ENCODE data around the gene FRYL.
"Not testable (repeated sequence)": the region's sequence is repeated elsewhere in the genome, so short reads cannot be mapped to it uniquely, and the experiment has no call there.

Gene FRYL

DNA sequence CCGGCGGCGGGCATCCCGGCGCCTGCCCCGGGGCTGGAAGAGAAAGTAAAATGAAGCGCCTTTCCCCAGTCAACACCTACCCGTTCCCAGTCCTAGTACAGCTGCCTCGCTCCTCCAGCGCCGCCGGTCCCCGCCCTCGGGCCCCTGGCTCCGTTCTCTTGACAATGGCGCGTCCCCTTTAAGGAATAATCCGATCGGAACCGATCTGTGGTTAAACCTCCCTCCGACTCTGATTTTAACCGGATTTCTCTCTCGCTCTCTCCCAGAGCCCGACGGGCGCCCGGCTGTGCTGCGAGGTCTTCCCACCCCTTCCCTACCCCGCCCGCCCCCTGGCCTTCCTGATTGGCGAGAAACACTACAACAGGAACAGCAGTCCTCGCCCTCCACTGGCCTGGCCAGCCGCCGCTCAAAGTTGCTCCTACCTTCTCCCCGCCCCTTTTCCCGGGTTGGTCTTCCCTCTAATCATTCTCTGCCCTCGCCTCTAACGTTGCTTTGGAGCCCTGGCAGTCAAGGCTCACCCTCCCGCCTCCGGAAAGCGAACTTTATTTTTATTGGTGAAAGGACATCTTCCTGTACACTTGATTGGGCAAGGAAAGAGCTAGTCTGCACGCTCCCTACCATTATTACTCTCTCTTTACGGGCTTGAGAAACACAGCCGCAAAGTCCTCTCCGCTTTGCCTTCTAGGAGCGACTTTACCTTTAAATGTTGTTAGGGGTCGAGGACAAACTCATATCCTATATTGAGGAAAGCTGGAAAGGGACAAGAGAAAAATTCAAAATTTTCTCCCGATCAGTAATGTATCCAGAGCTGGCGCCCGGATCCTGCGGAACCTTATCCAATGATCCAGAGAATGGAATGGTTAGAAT, at the start of gene FRYL:
FRYL (minus strand) TSS at position 282 of the 867 bp plus-strand sequence. CDS start 145,869 bp downstream, outside the sequence.
- peak; percentile 99 to 100 for DNase-seq

DNA sequence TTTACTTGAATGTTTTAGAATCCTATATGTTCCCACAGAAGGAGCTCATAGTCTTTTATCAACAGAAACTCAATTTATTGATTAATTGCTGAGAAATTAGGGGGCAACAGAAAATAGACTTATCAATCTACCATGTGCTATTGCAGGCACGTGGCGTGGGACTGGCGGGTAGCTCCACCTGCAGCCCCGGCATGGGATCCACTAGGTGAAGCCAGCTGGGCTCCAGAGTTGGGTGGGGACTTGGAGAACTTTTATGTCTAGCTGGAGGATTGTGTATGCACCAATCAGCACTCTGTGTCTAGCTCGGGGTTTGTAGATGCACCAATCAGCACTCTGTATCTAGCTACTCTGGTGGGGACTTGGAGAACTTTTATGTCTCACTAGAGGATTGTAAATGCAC, 47.5 kb upstream of the FRYL start:
- DNase-seq: no peak

DNA sequence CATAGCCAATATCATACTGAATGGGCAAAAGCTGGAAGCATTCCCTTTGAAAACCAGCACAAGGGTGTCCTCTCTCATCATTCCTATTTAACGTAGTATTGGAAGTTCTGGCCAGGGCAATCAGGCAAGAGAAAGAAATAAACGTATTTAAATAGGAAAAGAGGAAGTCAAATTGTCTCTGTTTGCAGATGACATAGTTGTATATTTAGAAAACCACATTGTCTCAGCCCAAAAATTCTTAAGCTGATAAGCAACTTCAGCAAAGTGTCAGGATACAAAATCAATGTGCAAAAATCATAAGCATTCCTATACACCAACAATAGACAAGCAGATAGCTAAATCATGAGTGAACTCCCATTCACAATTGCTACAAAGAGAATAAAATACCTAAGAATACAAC, 41.4 kb upstream of the FRYL start:
- not testable (repeated sequence) for DNase-seq

DNA sequence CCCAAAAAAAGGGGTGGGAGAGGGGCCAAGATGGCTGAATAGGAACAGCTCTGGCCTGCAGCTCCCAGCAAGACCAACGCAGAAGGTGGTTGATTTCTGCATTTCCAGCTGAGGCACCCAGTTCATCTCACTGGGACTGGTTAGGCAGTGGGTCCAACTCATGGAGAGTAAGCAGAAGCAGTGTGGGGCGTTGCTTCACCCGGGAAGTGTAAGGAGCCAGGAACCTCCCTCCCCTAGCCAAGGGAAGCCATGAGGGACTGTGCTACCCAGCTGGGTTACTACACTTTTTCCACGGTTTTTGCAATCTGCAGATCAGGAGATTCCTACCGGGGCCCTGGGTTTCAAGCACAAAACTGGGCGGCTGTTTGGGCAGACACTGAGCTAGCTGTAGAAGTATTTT, 36.9 kb upstream of the FRYL start:
- DNase-seq: no peak

DNA sequence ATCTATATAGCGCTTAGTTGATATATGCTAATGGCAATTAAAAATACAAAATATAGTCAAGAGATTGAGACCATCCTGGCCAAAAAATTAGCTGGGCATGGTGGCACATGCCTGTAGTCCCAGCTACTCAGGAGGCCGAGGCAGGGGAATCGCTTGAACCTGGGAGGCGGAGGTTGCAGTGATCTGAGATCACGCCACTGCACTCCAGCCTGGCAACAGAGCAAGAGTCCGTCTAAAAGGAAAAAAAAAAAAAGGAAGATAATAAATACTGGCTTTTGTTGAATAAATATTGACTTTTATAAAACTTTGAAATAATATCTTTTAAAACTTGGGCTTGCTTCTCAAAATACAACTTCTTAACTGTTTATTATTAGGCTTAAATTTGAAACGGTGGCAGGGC, 36.2 kb upstream of the FRYL start:
- DNase-seq: not testable (repeated sequence)

DNA sequence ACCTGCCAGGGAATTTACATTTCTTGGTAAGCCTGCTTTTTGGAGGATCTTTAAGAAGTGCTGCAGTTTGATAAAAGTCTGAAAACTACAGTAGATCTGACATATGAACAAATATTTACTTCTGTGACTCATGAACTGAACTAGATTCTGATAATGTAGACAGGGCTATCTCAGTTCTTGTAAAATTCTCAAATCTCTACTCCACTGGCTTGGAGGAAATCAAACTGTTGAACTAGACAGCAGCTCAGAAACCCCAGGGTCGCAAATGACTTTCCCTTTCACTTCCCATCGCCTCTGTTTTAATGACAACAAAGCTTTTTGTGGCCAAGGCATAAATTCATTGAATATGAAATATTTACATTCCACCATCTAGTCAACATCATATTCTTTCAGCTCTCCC, 35.4 kb upstream of the FRYL start:
- no peak for DNase-seq

DNA sequence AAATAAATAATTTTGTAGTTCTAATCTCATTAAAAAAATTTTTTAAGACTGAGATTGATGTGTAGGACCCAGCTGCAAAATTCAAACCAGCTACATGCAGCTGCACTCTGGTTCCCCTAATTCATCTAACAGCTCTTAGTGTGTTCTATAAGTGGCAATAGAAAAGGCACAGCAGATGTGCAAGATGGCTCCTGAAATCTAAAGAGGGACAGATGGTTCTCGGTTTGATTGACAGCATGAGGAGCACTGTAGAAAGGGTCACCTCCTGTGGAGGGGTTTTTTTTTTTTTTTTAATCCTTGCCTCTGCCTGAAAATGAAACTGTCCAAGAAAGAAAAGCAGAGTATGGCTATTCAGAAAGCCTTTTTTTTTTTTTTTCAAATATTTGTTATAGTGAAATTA, 33.9 kb upstream of the FRYL start:
- no peak for DNase-seq

DNA sequence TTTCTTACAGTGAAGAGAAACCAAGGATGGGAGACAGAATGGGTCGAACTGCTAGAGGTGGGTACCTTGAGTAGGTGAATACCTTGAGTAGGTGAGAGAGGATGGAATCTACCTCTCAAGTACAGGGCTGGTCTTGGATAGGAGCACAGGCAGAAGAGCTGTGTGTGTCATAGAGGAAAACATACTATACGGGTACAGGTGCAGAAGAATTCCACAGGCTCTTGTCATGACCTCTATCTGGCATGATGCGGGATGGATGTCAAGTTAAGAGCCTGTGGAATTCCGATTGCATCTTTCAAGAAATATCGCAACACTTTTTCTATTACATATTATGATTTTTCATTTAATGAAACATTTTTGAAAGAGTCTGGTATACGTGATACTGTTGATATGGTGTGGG, 32.8 kb upstream of the FRYL start:
- DNase-seq: no peak

DNA sequence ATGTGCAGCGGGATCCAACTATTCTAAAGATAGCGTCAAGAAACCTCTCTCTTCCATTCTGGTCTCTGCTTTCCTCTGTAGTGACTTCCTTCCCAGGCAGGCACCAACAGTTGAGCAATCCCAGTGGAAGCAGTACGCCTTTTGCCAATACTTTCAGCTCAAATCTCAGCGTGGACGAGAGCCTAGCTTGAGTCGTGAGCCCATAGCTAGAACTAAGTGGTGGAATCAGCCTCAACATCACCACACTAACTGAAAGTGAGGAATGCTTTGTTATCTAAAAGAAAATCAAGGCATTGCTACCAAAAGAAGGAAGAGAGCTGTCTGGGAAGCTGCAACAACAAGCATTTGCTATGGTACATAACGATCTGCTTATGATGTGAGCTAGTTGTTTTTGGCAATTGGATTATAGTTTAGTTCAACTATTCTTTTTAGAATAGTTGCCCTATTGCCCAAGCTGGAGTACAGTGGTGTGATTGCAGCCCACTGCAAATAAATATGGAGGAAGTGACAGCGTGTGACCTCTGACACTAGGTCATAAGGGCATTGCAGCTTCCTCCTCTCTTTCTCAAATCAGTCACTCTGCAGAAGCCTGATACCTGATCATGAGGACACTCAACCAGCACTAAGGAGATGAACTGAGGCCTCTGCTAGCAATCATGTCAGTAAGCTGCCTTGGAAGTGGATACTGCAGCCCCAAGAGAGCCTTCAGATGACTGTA, 24.7 kb upstream of the FRYL start:
- no peak for DNase-seq

DNA sequence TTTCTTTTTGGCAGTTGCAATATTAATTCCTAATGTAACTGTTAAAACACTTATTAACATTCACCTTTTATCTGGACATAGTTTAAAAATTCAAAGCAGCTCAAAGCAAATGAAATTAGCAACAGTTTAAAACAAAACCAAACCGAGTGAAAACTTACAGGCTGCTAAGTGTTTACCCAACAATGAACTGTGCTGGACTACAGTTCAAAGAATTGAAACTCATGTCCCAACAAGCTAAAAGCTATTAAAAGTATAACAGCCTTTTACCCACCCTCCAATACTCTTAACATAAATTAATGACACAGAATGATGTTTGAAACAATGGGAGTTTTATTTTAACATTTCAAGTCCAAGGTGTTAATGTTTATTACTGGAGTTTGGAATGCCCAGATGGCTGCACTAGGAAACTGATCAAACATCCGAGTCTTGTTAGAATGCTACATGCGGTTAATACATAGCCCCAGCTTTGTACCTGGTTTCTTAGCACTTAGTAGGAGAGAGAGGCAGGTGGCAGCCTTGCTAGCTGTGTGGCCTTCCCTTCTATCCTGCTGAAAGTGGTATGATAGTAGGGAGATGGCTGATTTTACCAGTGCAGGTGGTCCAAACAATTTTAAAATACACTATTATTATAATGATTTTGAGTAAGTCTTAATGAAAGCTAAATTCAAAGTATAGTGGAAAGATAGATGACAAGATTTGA, 21.1 kb upstream of the FRYL start:
- DNase-seq: no peak

DNA sequence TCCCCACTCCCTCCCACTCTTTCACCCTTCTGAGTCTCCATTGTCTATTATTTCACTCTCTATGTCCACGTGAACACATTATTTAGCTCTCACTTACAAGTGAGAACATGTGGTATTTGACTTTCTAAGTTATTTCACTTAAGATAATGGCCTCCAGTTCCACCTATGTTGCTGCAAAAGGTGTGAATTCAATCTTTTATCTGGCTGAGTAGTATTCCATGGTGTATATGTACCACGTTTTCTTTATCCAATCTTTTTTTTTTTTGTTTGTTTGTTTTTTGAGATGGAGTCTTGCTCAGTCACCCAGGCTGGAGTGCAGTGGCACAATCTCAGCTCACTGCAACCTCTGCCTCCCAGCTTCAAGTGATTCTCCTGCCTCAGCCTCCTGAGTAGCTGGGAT, 20.1 kb upstream of the FRYL start:
- DNase-seq: not testable (repeated sequence)

DNA sequence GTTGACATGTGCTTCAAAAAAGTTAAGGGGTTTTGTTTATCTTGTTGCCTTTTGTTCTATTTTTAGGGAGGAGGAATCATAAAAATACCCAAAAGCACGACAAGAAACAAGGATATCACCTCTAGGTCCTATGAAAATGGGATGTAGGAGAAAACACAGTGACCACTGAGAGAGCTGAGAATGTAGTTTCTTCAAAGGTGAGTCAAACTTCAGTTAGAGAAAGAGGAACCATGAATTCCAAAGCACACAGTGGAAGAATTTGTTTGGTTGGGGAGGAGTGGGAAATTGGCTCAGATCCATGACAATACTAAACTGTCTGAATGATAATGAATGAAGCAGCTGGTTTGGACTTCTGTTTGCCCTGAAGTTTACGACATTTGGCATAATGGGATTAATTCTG, 19.1 kb upstream of the FRYL start:
- no peak for DNase-seq

DNA sequence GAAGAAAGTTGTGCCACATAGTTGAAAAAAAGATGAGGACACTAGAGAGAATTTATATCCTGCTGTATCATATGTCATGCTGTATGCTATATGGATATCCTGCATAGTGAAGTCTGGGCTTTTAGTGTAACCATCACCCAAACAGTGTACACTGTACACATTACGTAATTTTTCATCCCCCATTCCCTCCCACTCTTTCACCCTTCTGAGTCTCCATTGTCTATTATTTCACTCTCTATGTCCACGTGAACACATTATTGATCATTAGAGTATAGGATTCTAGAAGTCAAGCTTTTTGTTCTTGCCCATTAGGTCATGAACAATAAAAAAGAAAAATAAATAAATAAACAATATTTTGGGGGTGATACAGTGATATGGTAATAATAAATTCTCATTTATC, 18.0 kb upstream of the FRYL start:
- DNase-seq: no peak

DNA sequence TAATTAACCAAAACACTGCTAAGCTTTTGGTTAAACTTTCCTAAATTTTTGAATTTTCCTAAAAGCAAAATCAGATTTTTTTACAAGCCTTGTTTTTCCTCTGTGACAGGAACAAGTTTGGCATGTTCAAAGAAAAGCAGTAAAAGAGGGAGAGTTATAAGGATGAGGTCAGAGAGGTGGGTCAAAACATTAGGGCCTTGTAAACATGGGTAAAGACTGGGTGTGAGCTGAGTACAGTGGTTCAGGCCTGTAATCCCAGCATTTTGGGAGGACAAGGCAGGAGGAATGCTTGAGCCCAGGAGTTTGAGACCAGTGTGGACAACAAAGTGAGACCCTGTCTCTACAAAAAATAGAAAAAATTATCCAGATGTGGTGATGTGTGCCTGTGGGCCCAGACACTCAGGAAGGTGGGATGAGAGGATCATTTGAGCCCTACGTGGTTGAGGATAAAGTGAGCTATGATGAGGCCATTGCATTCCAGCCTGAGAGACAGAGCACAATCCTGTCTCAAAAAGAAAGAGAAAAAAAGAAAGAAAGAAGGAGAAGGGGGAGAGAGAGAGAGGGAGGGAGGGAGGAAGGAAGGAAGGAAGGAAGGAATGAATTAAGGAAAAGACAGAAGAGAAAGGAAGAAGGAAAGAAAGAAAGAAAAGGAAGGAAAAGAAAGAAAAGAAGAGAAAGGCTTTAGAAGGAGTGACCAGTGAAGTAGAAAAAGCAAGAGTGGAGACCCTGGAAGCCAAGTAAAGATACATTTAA, 17.0 kb upstream of the FRYL start:
- no peak for DNase-seq

DNA sequence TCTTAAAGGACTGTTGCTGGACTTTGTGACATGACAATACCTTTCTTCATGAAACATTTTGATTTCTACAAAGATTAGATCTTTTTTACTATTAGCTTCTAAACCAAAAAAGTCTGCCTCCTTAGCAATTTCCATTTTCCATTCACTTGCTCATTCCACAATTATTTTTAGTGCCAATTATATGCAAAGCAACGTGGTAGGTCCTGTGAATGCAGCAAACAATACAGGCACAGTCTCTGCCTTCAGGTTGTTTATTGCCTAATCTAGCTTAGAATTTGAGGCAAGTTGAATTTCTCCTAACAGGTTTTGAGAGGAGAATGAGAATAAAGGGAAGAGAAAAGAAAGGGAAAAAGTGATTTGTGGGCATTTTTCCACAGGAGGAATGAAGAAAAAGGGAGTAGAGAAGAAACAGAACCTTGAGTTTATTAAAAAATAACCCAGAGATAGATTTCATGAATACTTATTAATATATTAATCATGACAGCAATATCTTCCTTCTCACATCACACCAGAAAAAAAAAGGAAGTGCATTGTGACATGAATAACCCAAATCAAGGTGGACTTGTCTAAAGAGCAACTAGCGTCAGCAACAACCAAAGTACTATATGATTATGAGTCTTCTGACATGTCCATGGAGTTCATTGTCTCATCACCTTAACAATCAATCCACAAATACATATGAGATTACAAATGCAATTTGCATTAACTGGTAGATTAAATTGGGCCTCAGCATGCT, 16.3 kb upstream of the FRYL start:
- no peak for DNase-seq

DNA sequence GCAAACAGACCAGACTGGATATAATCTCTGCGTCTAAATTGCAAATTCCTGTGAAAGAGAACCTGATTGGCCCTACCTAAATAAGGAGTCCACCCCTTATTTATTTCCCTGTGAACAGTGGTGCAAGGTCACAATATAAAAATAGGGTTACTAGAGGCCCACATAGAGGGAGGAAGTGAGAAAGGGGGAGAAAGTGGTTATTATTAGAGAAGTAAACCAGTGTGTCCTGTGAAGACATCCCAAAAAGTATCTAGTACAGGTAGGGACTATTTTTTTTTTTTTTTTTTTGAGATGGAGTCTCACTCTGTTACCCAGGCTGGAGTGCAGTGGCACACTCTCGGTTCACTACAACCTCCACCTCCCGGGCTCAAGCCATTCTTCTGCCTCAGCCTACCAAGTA, 15.0 kb upstream of the FRYL start:
- DNase-seq: no peak

DNA sequence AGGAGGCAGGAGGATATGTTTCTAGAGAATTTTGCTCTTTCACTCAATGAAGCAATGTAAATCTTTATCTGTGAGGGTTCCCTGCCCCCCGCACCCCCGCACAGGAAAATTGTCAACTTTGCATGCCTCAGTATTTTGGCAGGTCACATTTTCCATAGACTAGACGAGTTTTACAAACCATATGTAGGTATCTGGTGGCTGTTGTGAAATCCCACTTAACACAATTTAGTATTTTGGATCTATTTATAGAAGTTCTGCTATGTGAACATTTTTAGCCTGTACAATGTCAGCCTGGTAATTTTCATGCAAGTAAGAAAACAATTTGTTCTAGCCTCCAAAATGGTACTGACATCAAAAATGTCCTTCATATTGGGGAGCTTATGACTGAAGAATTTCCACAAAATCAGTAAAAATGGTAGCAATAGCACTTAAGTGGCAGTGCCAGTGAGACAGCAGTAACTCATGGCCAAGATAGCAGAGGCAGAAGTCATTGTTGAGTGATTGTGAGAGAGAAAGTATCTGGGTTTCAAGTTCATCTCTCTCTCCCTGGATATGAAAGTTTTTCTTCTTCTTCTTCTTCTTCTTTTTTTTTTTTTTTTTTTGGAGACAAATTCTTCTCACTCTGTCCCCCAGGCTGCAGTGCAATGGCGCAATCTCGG, 12.4 kb upstream of the FRYL start:
- no peak for DNase-seq

DNA sequence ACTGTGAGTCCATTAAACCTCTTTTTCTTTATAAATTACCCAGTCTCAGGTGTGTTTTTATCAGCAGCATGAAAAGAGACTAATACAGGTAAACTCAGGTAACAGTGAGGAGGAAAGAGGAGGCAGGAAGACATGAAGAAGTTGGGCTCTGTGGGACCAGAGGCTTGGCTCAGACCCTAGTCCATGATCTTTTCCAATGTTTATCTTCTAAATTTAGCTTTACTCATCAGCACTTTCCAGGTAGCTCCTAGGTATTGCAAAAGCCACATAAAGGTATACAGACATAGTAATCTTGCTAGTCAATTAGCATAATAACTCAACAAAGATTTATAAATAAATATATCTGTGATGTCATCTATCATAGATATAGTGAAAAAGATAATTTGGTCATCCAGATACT, 11.2 kb upstream of the FRYL start:
- no peak for DNase-seq

DNA sequence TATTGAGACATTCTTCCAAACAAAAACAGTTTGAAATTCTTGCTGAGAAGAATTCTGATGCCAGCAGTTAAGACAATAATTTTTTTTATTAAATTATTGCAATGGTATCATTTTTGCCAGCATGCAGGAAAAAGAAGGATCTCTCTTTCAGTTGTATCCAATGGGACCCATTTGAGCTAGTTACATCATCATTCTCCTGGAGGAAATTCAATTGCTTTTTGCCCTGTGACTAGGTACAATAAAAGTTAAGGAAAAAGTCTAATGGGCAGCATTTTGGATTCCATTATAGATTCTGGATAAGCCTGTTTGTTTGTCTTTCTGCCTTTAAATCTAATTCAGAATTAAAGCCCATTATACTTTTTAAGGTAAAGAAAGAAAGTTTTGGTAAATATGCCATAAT, 10.5 kb upstream of the FRYL start:
- DNase-seq: no peak

DNA sequence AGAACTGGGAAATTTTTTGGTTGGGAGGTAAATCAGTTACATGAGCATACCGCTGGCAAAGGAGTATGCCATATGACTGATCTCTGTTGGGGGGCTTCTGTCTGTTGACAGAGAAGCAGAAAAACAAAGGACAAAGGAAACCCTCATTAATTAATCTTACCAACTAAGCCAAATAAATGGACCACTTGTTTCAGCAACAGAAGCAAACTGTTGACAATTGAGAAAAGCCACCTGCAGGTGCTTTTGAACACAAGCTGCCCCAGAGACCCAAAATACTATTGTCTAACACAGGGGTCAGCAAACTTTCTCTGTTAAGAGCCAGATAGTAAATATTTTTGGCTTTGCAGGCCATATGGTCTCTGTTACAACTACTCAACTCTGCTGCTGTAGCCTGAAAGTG, 7.0 kb upstream of the FRYL start:
- peak; percentile 53 to 82 for DNase-seq

DNA sequence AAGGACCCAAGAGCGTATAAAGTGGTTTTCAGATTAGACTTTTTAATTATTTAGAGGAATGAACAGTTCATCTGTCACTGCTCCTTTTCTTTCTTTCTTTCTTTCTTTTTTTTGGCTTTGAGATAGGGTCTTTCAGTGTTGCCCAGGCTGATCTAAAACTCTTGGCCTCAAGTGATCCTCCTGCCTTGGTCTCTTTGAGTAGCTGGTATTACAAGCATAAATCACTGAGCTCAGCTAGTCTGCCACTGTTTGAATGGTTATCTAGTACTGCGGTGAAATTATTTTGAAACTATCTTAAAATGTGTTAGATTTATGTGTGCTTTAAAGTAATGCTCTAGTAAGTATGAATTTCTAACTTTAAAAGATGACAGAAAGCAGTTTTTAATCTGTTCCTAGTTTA, 6.5 kb upstream of the FRYL start:
- DNase-seq: peak in 1 of 2 donors; percentile 72

DNA sequence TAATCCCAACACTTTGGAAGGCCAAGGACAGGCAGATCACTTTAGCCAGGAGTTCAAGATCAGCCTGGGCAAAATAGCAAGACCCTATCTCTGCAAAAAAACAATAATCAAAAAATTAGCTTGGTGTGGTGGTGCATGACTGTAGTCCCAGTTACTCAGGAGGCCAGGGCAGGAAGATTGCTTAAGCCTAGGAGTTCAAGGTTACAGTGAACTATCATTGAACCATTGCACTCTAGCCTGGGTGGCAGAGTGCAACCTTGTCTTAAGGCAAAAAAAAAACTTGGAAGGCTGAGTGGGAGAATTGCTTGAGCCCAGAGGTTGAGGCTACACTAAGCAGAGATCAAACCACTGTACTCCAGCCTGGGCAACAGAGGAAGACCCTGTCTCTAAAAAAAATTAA, 5.2 kb upstream of the FRYL start:
- DNase-seq: no peak
